Measurements from ENCODE around the gene CCDC116.
A peak's percentile ranks its signal among the peaks of the same experiment; 100 is the strongest.

DNA sequence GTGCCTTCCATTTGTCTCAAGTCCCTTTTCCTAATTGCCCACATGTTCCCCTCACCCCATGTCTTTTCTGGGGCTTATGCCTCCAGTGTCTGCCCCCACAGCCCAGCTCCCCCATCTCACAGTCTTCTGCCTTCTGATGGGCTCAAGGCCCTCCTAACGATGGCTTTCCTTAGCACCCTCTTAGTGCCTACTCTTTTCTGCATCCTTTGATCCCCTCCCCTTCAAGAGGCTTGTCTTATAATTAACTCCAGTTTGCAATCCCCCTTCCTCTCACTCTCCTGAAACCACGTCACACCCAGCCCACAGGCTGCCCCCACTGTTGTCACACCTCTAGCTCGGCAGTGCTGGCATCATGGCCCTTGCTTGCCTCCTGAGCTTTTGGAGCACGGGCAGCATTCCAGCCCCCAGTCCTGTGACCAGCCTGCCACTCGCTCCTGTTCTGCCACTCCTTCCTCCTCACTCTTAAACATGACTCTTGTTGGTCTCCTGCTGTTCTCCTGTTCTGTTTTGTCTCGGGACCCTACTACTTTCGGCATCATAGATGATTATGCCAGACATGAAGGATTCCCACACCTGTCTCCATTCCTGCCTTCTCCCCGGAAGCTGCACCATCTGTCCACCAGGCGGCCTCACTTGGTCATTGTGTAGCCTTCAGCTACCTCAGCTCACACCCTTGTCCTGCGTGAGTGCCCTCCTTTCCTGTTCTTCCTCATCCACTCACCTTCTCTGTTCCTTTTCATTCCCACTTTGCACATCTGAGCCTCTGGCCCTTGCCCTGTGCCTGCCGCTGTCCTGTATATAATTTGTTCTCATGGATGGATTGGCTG, 38.9 kb upstream of the CCDC116 start:
- peak in 4 of 5 experiments; percentile 20 to 51 (median 31) for TF ChIP-seq CTCF (IDR thresholded peaks at IDR 0.05)
- no peak for TF ChIP-seq POLR2AphosphoS5 (IDR thresholded peaks at IDR 0.05)
- TF ChIP-seq EP300 (IDR thresholded peaks at IDR 0.05; ENCODE audit: low read depth), result no peak
